Heart right ventricle (tissue), 16 donors: ENCODE data around the gene POLA2. TPM values are rescaled to one million over a fixed set of nuclear protein-coding genes. Genes with fewer than 3 reads are reported as not detected.

Source experiments
- ATAC-seq, 8 donors: fragments of 200-7000 bp; cut with Tn5 transposase; one replicate each; pipeline ENCODE4 v1.9.1; 2020; ENCODE audit warnings: mild to moderate bottlenecking in 8 of 8, moderate library complexity in 8 of 8, moderate number of reproducible peaks in 1 of 8
- DNase-seq, 2 donors: peaks; one replicate each; pipeline ENCODE4 v3.0.0-alpha.2; 2020
- H3K27ac ChIP-seq, 10 donors: fragments of 200-600 bp; sonication (generic) in 2 of 10; one replicate each; pipeline versions ENCODE4 v1.5.0 to v1.8.0; 2020 to 2022; ENCODE audit warnings: mild to moderate bottlenecking in 3 of 10
- H3K27me3 ChIP-seq, 7 donors: fragments of 200-600 bp; one replicate each; pipeline ENCODE4 v1.8.0; 2021 to 2022; ENCODE audit warnings: mild to moderate bottlenecking in 2 of 7
- H3K36me3 ChIP-seq, 9 donors: fragments of 200-600 bp; sonication (generic) in 1 of 9; one replicate each; pipeline versions ENCODE4 v1.5.0 to v1.8.0; 2020 to 2022; ENCODE audit warnings: mild to moderate bottlenecking in 2 of 9
- H3K4me1 ChIP-seq, 9 donors: fragments of 200-600 bp; sonication (generic) in 1 of 9; one replicate each; pipeline versions ENCODE4 v1.5.0 to v1.8.0; 2020 to 2022; ENCODE audit warnings: mild to moderate bottlenecking in 4 of 9
- H3K4me3 ChIP-seq, 10 donors: fragments of 200-600 bp; sonication (generic) in 2 of 10; one replicate each; pipeline versions ENCODE4 v1.5.0 to v1.8.0; 2020 to 2022; ENCODE audit warnings: mild to moderate bottlenecking in 7 of 10, moderate library complexity in 2 of 10
- H3K9me3 ChIP-seq, 11 donors: fragments of 200-600 bp in 10 of 11; sonication (generic) in 2 of 11; one replicate each; pipeline versions ENCODE4 v1.5.0 to v1.8.0; 2013 to 2022; ENCODE audit warnings: mild to moderate bottlenecking in 2 of 11, control low read depth in 1 of 11, moderate library complexity in 1 of 11
- WGBS, 2 donors: extraction: QIAGEN DNeasy Blood & Tissue Kit; methylation state at CpG; one replicate each; pipeline ENCODE4 v1.1.7; 2013; ENCODE audit warnings: inconsistent platforms in 1 of 2; 5-methylcytosine and 5-hydroxymethylcytosine counted together
- intact Hi-C, 10 donors: fragments of 100-400 bp; cut with DNase I; formaldehyde crosslinking; loops; one replicate each; pipeline versions ENCODE4 v1.11.1 to v1.14.2; 2022
- polyA plus RNA-seq, 2 donors: library from polyadenylated mRNA; stranded (reverse); fragments of 200-250 nt; gene quantifications; one replicate each; pipeline ENCODE4 v1.2.3, GENCODE V29; 2013
- total RNA-seq, 10 donors: library from RNA; stranded (reverse); fragmentation: NEBNext Ultra II Directional in 3 of 10; extraction: Animal tissue kit (Norgen Biotek cat#: 25700) in 3 of 10; gene quantifications; one replicate each; pipeline versions ENCODE4 v1.2.1 to v1.2.4, GENCODE V29; 2021 to 2023
- TF ChIP-seq, protein P1 (sequence below), 9 donors: fragments of 200-600 bp; sonication (generic) in 2 of 9; IDR thresholded peaks; one replicate each; pipeline versions ENCODE4 v1.5.0 to v1.8.0; 2021 to 2022; ENCODE audit warnings: antibody characterized with exemption in 9 of 9, mild to moderate bottlenecking in 5 of 9, moderate library complexity in 1 of 9
- donor health status: Arrhythmogenic right ventricular cardiomyopathy.
- donor health status: ischemic (EF 13 %, LVEDD 7.1; RV severe dilation, severe dysfunction).
- donor health status: healthy with polysubstance abuse.
- donor health status: DM: no; HTN: yes; CAD: no.
- donor health status: DM: no; HTN: no; CAD: no.
- donor health status: ischemic (EF 25% LVEDD 6.9; RV normal size, moderate dysfunction).
- donor health status: ischemic (EF 25% LVEDD 5.7; RV mildly dilated, moderate dysfunction).
- donor health status: healthy.
- donor health status: DM: yes; HTN: yes; CAD: no.
- donor health status: Ischemic cardiomyopathy.
- donor health status: ischemic (EF 35%, LVEDD 5.7; RV mildly dilated, moderate dysfunction).
- donor health status: nonischemic (EF 11% LVEDD 7.7; RV severe dilation, severe dysfunction).
- donor health status: DM: yes; HTN: yes; CAD: no.
- donor health status: PGD.
- donor health status: ischemic (EF 29% LVEDD 5.4; RV normal size, mild dysfunction).
- donor health status: nonischemic (EF 23%, LVEDD 6.1; RV moderate dilation, normal function).

POLA2 gene
- total and polyA plus RNA-seq, 12 donors, result 2.3 to 9.4 (median 4.0) TPM

DNA sequence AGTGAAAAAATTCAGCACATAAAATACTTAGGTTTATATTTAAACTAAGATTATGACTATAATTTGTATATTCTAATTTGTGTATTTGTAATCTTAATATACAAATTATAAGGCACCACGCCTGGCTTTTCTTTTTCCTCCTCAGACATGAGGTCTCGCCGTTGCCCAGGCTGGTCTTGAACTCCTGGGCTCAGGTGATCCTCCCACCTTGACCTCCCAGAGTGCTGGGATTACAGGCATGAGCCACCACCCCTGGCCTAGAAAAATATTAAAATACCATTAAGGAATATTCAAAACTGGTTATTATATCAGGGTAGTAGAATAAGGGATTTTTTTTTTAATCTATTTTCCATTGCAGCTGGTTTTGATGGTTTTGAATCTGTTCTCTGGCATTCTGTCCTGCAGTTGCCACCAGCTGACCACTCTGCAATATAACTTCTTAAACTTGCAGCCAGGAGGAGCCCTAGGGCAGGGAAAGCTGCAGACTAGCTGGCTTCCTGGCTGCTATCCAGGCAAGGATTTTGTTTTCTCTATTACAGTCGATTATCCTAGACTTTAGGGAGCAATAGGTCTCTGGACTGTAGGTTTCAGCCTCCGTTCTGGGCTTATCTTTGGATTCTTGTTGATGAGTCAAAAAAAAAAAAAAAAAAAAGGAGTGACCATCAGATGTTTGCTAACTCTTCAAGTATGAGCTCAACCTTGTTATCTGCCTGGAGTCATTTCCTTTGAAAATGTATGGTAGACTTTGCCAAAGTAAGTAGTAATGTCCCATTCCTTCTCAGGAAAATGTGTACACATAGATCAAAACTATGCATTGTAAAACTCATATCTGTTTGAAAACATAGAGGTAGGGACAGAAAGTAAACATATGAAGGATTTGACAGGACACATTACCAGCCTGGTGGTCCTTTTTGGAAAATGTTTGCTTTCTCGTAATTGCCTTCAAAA is 13.2 kb downstream of the POLA2 start:
- no peaks in the 10 kb centered on the region for H3K9me3 ChIP-seq
- peak overlapping the region in 9 of 10 donors; percentile 11 to 74 (median 52) for H3K27ac ChIP-seq
- TF ChIP-seq, protein P1, sequence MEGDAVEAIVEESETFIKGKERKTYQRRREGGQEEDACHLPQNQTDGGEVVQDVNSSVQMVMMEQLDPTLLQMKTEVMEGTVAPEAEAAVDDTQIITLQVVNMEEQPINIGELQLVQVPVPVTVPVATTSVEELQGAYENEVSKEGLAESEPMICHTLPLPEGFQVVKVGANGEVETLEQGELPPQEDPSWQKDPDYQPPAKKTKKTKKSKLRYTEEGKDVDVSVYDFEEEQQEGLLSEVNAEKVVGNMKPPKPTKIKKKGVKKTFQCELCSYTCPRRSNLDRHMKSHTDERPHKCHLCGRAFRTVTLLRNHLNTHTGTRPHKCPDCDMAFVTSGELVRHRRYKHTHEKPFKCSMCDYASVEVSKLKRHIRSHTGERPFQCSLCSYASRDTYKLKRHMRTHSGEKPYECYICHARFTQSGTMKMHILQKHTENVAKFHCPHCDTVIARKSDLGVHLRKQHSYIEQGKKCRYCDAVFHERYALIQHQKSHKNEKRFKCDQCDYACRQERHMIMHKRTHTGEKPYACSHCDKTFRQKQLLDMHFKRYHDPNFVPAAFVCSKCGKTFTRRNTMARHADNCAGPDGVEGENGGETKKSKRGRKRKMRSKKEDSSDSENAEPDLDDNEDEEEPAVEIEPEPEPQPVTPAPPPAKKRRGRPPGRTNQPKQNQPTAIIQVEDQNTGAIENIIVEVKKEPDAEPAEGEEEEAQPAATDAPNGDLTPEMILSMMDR (IDR thresholded peaks at IDR 0.05), result peak; percentile 63 to 93 (median 82)
- peak overlapping the region in 1 of 10 donors; percentile 33 for H3K4me3 ChIP-seq
- 36 to 40% methylated on average over 6 of the region's 6 CpGs for WGBS, 2 donors
- intact Hi-C loops, result loop anchor here in 8 of 10 donors (1.0 to 10.0 kb wide), 7 partner anchors 40 to 240 kb away; partner anchors contain the start of genes CDC42EP2 (in 2 of the 8) and DPF2 (in 2 of the 8)
- DNase-seq (peak; percentile 47 to 92), ATAC-seq (peak; percentile 85 to 93 (median 90))
- no peaks in the 10 kb centered on the region for H3K27me3 ChIP-seq
- H3K4me1 ChIP-seq, result peaks cover 0 to 34% (median 15%) of the 10 kb centered on the region in 9 donors
- peaks cover 0 to 47% (median 12%) of the 10 kb centered on the region in 9 donors for H3K36me3 ChIP-seq

DNA sequence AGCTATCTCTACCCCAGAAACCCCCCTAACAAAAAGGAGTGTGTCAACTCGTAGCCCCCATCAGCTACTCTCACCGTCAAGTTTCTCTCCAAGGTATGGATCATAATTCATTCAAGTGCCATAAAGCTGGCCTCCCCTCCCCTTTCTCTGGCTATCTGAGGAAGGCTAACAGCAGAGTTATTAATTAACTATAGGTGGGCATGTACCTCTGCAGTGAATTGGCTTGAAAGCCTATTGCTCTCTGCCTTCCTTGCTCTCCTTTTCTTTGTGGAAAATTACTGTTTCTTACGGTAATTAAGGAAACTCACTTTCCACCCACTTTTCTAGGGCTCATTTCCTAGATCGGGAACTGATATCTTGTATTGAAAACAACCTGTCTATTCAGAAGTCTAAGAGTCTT is 14.1 kb downstream of the POLA2 start:
- 79 to 82% methylated on average over 4 of the region's 4 CpGs for WGBS, 2 donors
- Histone ChIP-seq H3K27ac (peak overlapping the region in 9 of 10 donors; percentile 11 to 74 (median 52)), H3K27me3 (no peaks in the 10 kb centered on the region), H3K36me3 (peaks cover 0 to 42% (median 3%) of the 10 kb centered on the region in 9 donors), H3K4me3 (no peak overlapping the region), H3K9me3 (no peaks in the 10 kb centered on the region), H3K4me1 (peaks cover 0 to 42% (median 24%) of the 10 kb centered on the region in 9 donors)
- no peak for ATAC-seq
- TF ChIP-seq, protein P1 (IDR thresholded peaks at IDR 0.05), result no peak
- no peak for DNase-seq
- intact Hi-C loops, result loop anchor here (1.0 to 10.0 kb wide), 8 partner anchors 39 to 239 kb away; partner anchors contain the start of genes CDC42EP2 (in 2 of the 10) and DPF2 (in 2 of the 10)

DNA sequence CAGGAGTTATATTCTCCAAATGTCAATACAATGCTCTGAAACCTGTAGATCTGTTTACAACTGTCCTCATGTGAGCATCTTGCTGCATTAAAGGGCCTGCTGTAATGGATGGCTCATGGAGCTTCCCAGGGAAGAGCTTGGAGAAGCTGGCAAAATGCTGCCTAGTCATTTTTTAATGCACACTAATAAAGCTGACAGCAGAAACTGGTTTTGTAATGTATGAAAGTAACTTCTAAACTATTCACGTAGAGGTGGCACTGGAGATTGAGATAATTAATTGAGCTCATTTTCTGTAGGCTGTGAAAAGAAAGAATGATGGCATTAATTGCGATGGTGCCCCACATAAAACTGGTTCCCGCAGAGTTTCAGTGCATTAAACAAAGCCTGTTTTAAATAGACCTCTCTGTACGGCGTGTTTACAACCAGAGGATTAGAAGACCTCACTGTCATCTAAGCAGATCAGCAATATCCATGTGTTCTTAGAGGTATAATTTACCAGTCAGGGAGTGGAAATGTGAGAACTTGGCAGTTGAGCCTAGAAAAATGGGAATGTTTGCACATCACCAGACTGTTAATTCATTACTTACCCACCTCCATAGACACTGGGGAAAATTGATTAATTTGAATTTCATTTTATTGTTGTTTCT is 16.0 kb downstream of the POLA2 start:
- Histone ChIP-seq H3K4me1 (peaks cover 0 to 45% (median 25%) of the 10 kb centered on the region in 9 donors), H3K9me3 (no peaks in the 10 kb centered on the region), H3K4me3 (no peak overlapping the region), H3K36me3 (peaks cover 0 to 49% (median 11%) of the 10 kb centered on the region in 9 donors), H3K27ac (peak overlapping the region in 1 of 10 donors; percentile 70), H3K27me3 (no peaks in the 10 kb centered on the region)
- DNase-seq, result no peak
- TF ChIP-seq, protein P1 (IDR thresholded peaks at IDR 0.05), result no peak
- 96 to 97% methylated on average over 5 of the region's 5 CpGs for WGBS, 2 donors
- intact Hi-C loops, result loop anchor here in 5 of 10 donors (2.0 to 10.0 kb wide), 3 partner anchors 39 to 237 kb away; partner anchors contain the start of gene DPF2 (in 2 of the 5)
- no peak for ATAC-seq

DNA sequence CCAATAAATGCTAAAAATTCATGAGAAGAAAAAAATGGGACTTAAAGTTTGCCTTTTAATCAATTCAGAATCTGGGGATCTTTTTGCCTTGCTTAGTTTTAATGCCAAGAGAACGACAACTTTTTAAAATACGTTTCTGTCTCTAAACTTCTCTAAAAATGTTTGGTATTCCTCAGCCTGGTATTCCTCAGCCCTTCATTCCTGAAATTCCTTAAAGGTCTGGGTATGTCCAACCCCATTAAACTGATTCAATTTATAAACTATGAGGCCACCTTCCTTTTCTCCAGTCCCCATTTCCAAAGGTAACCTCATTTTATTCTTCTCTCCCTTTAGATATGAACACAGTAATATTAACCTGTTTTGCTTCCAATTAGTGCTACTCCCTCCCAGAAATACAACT is 16.6 kb downstream of the POLA2 start:
- Histone ChIP-seq H3K4me1 (peaks cover 0 to 45% (median 25%) of the 10 kb centered on the region in 9 donors), H3K9me3 (no peaks in the 10 kb centered on the region), H3K27ac (peak overlapping the region in 6 of 10 donors; percentile 21 to 70 (median 66)), H3K4me3 (no peak overlapping the region), H3K36me3 (peaks cover 0 to 55% (median 14%) of the 10 kb centered on the region in 9 donors), H3K27me3 (no peaks in the 10 kb centered on the region)
- WGBS, 2 donors, result 90 to 99% methylated on average over 2 of the region's 2 CpGs
- ATAC-seq, result no peak
- TF ChIP-seq, protein P1 (IDR thresholded peaks at IDR 0.05), result no peak
- intact Hi-C loops, result loop anchor here in 4 of 10 donors (5.0 to 10.0 kb wide), 2 partner anchors 54 to 236 kb away; partner anchors contain the start of gene DPF2 (in 2 of the 4)
- no peak for DNase-seq
